Astrocyte of the cerebellum (primary cell): ENCODE measurements around the gene NACC2.

Experiments used
- DNase-seq: peaks from one replicate; pipeline ENCODE4 v3.0.0-alpha.2; 2011; ENCODE audit warnings: low read depth
- H3K4me3 ChIP-seq: 2 replicates; pipeline ENCODE4 v1.5.1; 2011; ENCODE audit warnings: mild to moderate bottlenecking, low read depth, low read length, moderate library complexity
- CTCF ChIP-seq: IDR thresholded peaks from 2 replicates; pipeline ENCODE4 v1.5.1; 2012; ENCODE audit warnings: low read length, low read depth, moderate library complexity, mild to moderate bottlenecking; ENCODE audit errors: missing control alignments
- in situ Hi-C: cut with HindIII; loops from 2 replicates; pipeline ENCODE4 v1.10.0; 2017; ENCODE audit warnings: low sequenced_read_pairs

Gene NACC2

DNA sequence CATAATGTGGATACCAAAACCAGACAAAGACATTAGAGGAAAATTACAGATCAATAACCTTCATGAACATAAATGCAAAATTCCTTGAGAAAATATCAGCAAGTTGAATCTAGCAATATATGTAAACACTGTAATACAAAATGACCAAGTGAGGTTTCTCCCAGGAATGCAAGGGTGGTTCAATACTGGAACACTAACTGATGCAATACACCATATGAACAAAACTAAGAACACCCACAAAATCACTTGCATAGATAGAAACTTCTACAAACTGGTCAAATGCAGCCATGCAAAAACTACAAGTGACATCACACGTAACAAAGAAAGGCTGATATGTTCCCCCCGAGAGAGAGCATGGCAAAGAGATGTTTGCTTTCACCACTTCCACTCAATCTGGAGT lies 55.6 kb downstream of the NACC2 start:
- no peak for DNase-seq
- TF ChIP-seq CTCF = no peak
- no peak overlapping the region for H3K4me3 ChIP-seq
- in situ Hi-C loops = loop anchor here (5.0 kb wide), 1 partner anchor 73 kb away; no protein-coding TSS in a partner anchor

DNA sequence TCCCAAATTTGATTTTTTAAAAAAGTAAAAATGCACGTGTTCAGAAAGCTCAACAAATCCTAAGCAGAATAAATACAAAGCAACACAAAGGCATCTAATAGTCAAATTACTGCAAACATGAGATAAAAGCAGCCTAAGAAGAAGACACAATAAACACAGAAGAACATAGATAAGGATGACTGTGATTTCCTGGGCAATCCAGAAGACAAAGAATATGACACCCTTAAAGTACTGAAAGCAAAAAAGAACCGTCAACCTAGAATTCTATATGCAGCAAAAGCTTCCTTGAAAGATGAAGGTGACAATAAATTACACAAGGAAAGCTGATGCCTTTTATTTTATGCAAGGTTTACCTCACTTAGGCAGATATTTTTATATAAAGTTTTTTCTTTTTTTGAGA lies 58.2 kb downstream of the NACC2 start:
- in situ Hi-C loops = loop anchor here (5.0 kb wide), 1 partner anchor 75 kb away; no protein-coding TSS in a partner anchor
- no peak for TF ChIP-seq CTCF

GRCh38 chr9:136036050-136036449 lies 59.0 kb downstream of the NACC2 start:
- no peak overlapping the region for H3K4me3 ChIP-seq
- in situ Hi-C loops = loop anchor here (5.0 kb wide), 1 partner anchor 76 kb away; no protein-coding TSS in a partner anchor
- TF ChIP-seq CTCF = no peak
- no peak for DNase-seq

More for the DNA sequence above, 58.2 kb downstream of the NACC2 start:
- H3K4me3 ChIP-seq = no peak overlapping the region
- DNase-seq = no peak

DNA sequence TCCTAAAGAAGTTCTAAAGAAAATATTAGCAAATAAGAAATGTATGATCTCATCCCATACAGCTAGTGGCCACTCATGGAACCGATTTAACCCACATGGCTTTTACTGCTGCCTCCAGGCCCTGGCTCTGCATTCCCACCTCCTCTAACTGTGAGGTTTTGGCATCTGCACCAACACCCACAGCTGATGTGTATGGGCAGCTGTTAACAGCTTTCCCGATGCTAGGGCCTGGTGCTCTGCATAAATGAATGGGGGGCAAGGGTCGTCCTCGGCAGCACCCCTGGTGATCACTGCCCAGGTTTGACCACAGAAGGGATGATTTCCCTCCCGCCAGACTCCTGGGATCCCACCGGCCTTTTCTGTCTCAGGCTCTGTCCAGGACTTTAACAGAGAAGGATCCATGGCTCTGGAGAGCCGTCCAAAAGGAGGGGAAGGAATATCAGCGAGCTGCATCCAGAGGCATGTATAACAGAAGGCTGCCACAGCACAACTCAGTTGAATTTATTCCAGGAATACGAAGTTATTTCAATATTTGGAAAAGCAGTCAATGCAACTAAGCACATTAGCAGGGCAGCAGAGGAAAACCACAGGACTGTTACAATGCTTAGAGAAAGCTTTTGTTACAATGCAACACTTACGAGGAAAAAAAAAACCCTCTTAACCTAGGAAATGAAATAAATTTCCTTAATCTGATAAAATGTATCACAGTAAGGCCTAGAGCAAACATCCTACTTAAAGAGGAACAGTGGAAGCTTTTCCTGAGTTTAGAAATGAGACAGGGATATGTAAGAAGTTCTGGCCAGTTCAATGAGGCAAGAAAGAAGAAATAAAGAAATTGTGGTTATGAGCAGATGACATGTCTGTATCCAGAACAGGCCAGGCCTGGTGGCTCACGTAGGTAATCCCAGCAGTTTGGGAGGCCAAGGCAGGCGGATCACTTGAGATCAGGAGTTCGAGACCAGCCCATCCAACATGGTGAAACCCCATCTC lies 63.1 kb downstream of the NACC2 start:
- in situ Hi-C loops = no loop called here
- DNase-seq = no peak
- no peak for TF ChIP-seq CTCF
- no peak overlapping the region for H3K4me3 ChIP-seq

- DNase-seq = no peak
- in situ Hi-C loops = no loop called here
- TF ChIP-seq CTCF = no peak
- H3K4me3 ChIP-seq = no peak overlapping the region
Measured at GRCh38 chr9:136031094-136031493, 64.0 kb downstream of the NACC2 start.

- no peak for TF ChIP-seq CTCF
- H3K4me3 ChIP-seq = no peak overlapping the region
- in situ Hi-C loops = no loop called here
- no peak for DNase-seq
Measured at GRCh38 chr9:136029556-136029955, 65.5 kb downstream of the NACC2 start.
